ENCODE data around the gene SLC39A1. TPM values are rescaled to one million over a fixed set of nuclear protein-coding genes. Genes with fewer than 3 reads are reported as not detected.
"Not testable (repeated sequence)": the region's sequence is repeated elsewhere in the genome, so short reads cannot be mapped to it uniquely, and the experiment has no call there.

SLC39A1 gene
- total RNA-seq, 2 experiments from 2014 or later, result 35.7 to 36.5 TPM

GRCh38 chr1:153987621-153988020 lies 24.3 kb upstream of the SLC39A1 start:
- no peak for ATAC-seq
- Mint-ChIP-seq H3K4me1 (ENCODE audit: low read depth) (peaks cover 49% of the 10 kb centered on the region), H3K4me3 (no peak overlapping the region), H3K36me3 (ENCODE audit: low read depth) (peaks cover 20% of the 10 kb centered on the region), H3K27ac (peak overlapping the region; percentile 88), H3K27me3 (ENCODE audit: low read depth) (no peaks in the 10 kb centered on the region), H3K9me3 (ENCODE audit: insufficient read depth) (no peaks in the 10 kb centered on the region)
- DNase-seq, result no peak
- ChIA-PET CTCF (interaction anchor here (0.7 to 5.7 kb wide), 35 partner anchors 11 to 453 kb away, joined by 3 to 109 read pairs (median 8); partner anchors contain the start of genes CHTOP, CREB3L4, CRTC2 and DENND4B), POLR2A (interaction anchor here (1.0 to 3.1 kb wide), 7 partner anchors 10 to 212 kb away, joined by 3 to 21 read pairs (median 8); partner anchors contain the start of genes CREB3L4 and JTB)

- ATAC-seq, result peak; percentile 12
- POLR2A ChIA-PET, result interaction anchor here (0.7 to 3.1 kb wide), 15 partner anchors 9 to 327 kb away, joined by 3 to 21 read pairs (median 4); partner anchors contain the start of genes CREB3L4 and JTB
- H3K27ac Mint-ChIP-seq, result peak within 1 kb of the TSS; percentile 88
These were observed 22.8 kb upstream of the SLC39A1 start, which contains the start of gene RAB13 for GRCh38 chr1:153985941-153986761. RAB13 (minus strand) TSS chr1:153986339; CDS start chr1:153986236, 103 bp downstream.

DNA sequence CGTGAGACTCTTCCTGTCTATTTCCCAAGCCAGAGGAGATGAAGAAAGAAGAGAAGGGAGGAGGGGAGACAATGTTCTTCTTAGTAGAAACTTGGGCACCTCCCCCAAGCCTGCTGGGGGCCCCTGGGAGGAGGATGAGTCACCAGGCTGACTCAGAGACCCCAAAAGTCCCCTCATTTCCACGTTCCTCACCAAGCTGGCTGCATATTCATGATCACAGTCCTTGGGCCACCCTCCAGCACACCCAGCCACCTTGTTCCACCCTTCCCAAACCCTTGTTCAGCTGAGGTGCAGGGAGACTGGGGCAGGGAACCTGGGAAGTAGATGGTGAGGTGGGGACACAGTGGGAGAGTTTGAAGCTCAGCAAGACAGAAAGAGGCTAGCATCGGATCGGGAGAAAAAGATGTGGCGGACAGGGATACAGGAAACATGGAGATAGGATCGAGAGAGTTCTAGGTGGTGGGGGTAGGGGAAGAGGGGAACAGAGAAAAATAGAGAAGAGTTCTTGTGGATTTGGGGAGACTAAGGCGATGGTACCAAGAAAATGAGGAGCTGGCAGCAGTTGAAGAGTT lies 22.1 kb upstream of the SLC39A1 start:
- ChIA-PET CTCF (interaction anchor here (1.5 to 5.7 kb wide), 19 partner anchors 9 to 413 kb away, joined by 3 to 109 read pairs (median 12); partner anchors contain the start of genes CREB3L4, CRTC2, DENND4B and GATAD2B), POLR2A (interaction anchor here (0.6 to 3.1 kb wide), 11 partner anchors 8 to 326 kb away, joined by 3 to 21 read pairs (median 4); partner anchors contain the start of genes CREB3L4, JTB and SLC39A1)
- H3K27me3 Mint-ChIP-seq (ENCODE audit: low read depth), result no peaks in the 10 kb centered on the region
- no peaks in the 10 kb centered on the region for H3K36me3 Mint-ChIP-seq (ENCODE audit: low read depth)
- DNase-seq (no peak), ATAC-seq (no peak)
- H3K4me1 Mint-ChIP-seq (ENCODE audit: low read depth), result peaks cover 35% of the 10 kb centered on the region
- peak overlapping the region; percentile 69 for H3K4me3 Mint-ChIP-seq
- peak overlapping the region; percentile 66 for H3K27ac Mint-ChIP-seq
- H3K9me3 Mint-ChIP-seq (ENCODE audit: insufficient read depth), result no peaks in the 10 kb centered on the region

More at GRCh38 chr1:153985941-153986761, 22.8 kb upstream of the SLC39A1 start, which contains the start of gene RAB13:
- peaks cover 7% of the 10 kb centered on the region for H3K36me3 Mint-ChIP-seq (ENCODE audit: low read depth)
- H3K27me3 Mint-ChIP-seq (ENCODE audit: low read depth), result no peaks in the 10 kb centered on the region
- peaks cover 36% of the 10 kb centered on the region for H3K4me1 Mint-ChIP-seq (ENCODE audit: low read depth)
- CTCF ChIA-PET, result interaction anchor here (0.7 to 5.7 kb wide), 44 partner anchors 9 to 452 kb away, joined by 3 to 109 read pairs (median 6); partner anchors contain the start of genes CHTOP, CREB3L4, CRTC2 and DENND4B
- no peak for DNase-seq
- no peaks in the 10 kb centered on the region for H3K9me3 Mint-ChIP-seq (ENCODE audit: insufficient read depth)
- H3K4me3 Mint-ChIP-seq, result peak within 1 kb of the TSS; percentile 74

GRCh38 chr1:153984123-153984894 lies 21.0 kb upstream of the SLC39A1 start:
- no peak overlapping the region for H3K27ac Mint-ChIP-seq
- POLR2A ChIA-PET, result interaction anchor here (0.7 to 2.9 kb wide), 4 partner anchors 17 to 194 kb away, joined by 3 to 21 read pairs (median 6); partner anchors contain the start of gene CREB3L4

GRCh38 chr1:153981735-153982134 lies 18.4 kb upstream of the SLC39A1 start:
- POLR2A ChIA-PET, result interaction anchor here (0.8 kb wide), 1 partner anchor 14 kb away, joined by 4 read pairs; the partner anchor contains the start of gene CREB3L4
- H3K4me3 Mint-ChIP-seq, result not testable (repeated sequence)

More at GRCh38 chr1:153984123-153984894, 21.0 kb upstream of the SLC39A1 start:
- H3K27me3 Mint-ChIP-seq (ENCODE audit: low read depth), result no peaks in the 10 kb centered on the region
- H3K4me3 Mint-ChIP-seq, result no peak overlapping the region
- H3K4me1 Mint-ChIP-seq (ENCODE audit: low read depth), result peaks cover 32% of the 10 kb centered on the region
- DNase-seq (no peak), ATAC-seq (no peak)
- no peaks in the 10 kb centered on the region for H3K36me3 Mint-ChIP-seq (ENCODE audit: low read depth)
- no peaks in the 10 kb centered on the region for H3K9me3 Mint-ChIP-seq (ENCODE audit: insufficient read depth)
- CTCF ChIA-PET, result interaction anchor here (2.9 to 5.7 kb wide), 3 partner anchors 19 to 187 kb away, joined by 32 to 109 read pairs (median 50); partner anchors contain the start of genes CREB3L4 and SLC39A1

GRCh38 chr1:153979091-153979490 lies 15.8 kb upstream of the SLC39A1 start:
- Mint-ChIP-seq H3K4me1 (ENCODE audit: low read depth) (peaks cover 38% of the 10 kb centered on the region), H3K36me3 (ENCODE audit: low read depth) (peaks cover 28% of the 10 kb centered on the region)
- POLR2A ChIA-PET, result interaction anchor here (1.0 to 5.0 kb wide), 5 partner anchors 12 to 34 kb away, joined by 3 to 62 read pairs (median 26); partner anchors contain the start of genes CREB3L4, DENND4B and RPS27
- not testable (repeated sequence) for H3K27me3 Mint-ChIP-seq (ENCODE audit: low read depth); H3K4me3 Mint-ChIP-seq; DNase-seq; H3K9me3 Mint-ChIP-seq (ENCODE audit: insufficient read depth); ATAC-seq; H3K27ac Mint-ChIP-seq
- CTCF ChIA-PET, result interaction anchor here (1.0 to 5.6 kb wide), 5 partner anchors 7 to 302 kb away, joined by 3 to 74 read pairs (median 10); partner anchors contain the start of genes CREB3L4, CRTC2 and RAB13

More at GRCh38 chr1:153981735-153982134, 18.4 kb upstream of the SLC39A1 start:
- H3K27ac Mint-ChIP-seq; H3K9me3 Mint-ChIP-seq (ENCODE audit: insufficient read depth); DNase-seq; ATAC-seq; H3K36me3 Mint-ChIP-seq (ENCODE audit: low read depth); H3K27me3 Mint-ChIP-seq (ENCODE audit: low read depth): not testable (repeated sequence)
- H3K4me1 Mint-ChIP-seq (ENCODE audit: low read depth), result peaks cover 38% of the 10 kb centered on the region
- CTCF ChIA-PET, result interaction anchor here (0.6 to 1.2 kb wide), 2 partner anchors 10 to 26 kb away, joined by 3 to 5 read pairs; no protein-coding TSS in a partner anchor

GRCh38 chr1:153978274-153978909 lies 15.1 kb upstream of the SLC39A1 start:
- H3K27ac Mint-ChIP-seq, result peak overlapping the region; percentile 89
- ChIA-PET POLR2A (interaction anchor here (0.9 to 5.0 kb wide), 12 partner anchors 8 to 183 kb away, joined by 3 to 62 read pairs (median 5); partner anchors contain the start of genes CREB3L4, CRTC2, DENND4B and GATAD2B), CTCF (interaction anchor here (0.8 to 5.6 kb wide), 10 partner anchors 8 to 301 kb away, joined by 3 to 74 read pairs (median 8); partner anchors contain the start of genes CREB3L4, CRTC2, DENND4B and RAB13)
- peaks cover 40% of the 10 kb centered on the region for H3K4me1 Mint-ChIP-seq (ENCODE audit: low read depth)
- H3K36me3 Mint-ChIP-seq (ENCODE audit: low read depth), result peaks cover 35% of the 10 kb centered on the region
- DNase-seq (no peak), ATAC-seq (no peak)
- no peaks in the 10 kb centered on the region for H3K27me3 Mint-ChIP-seq (ENCODE audit: low read depth)
- H3K9me3 Mint-ChIP-seq (ENCODE audit: insufficient read depth), result no peaks in the 10 kb centered on the region
- H3K4me3 Mint-ChIP-seq, result peak overlapping the region; percentile 97

- H3K4me3 Mint-ChIP-seq, result peak within 1 kb of the TSS; percentile 97
- no peaks in the 10 kb centered on the region for H3K9me3 Mint-ChIP-seq (ENCODE audit: insufficient read depth)
- H3K36me3 Mint-ChIP-seq (ENCODE audit: low read depth), result peaks cover 44% of the 10 kb centered on the region
- ATAC-seq, result peak; percentile 96
- H3K27me3 Mint-ChIP-seq (ENCODE audit: low read depth), result no peaks in the 10 kb centered on the region
- H3K27ac Mint-ChIP-seq, result peak within 1 kb of the TSS; percentile 93
- ChIA-PET CTCF (interaction anchor here (0.8 to 5.6 kb wide), 11 partner anchors 9 to 357 kb away, joined by 3 to 74 read pairs (median 5); partner anchors contain the start of genes CREB3L4, CRTC2, DENND4B and RAB13), POLR2A (interaction anchor here (0.6 to 5.0 kb wide), 18 partner anchors 9 to 1632 kb away, joined by 3 to 62 read pairs (median 3); partner anchors contain the start of genes CREB3L4, CRTC2, DENND4B and GATAD2B)
- DNase-seq, result peak; percentile 91
- peaks cover 48% of the 10 kb centered on the region for H3K4me1 Mint-ChIP-seq (ENCODE audit: low read depth)
These were observed 14.2 kb upstream of the SLC39A1 start, which contains the start of gene JTB for GRCh38 chr1:153977250-153978240. JTB (minus strand) TSS chr1:153977674; CDS start chr1:153977252, 422 bp downstream.

GRCh38 chr1:153976819-153977249 lies 13.5 kb upstream of the SLC39A1 start:
- Mint-ChIP-seq H3K4me1 (ENCODE audit: low read depth) (peaks cover 55% of the 10 kb centered on the region), H3K27me3 (ENCODE audit: low read depth) (no peaks in the 10 kb centered on the region), H3K27ac (peak overlapping the region; percentile 93), H3K9me3 (ENCODE audit: insufficient read depth) (no peaks in the 10 kb centered on the region), H3K36me3 (ENCODE audit: low read depth) (peaks cover 50% of the 10 kb centered on the region), H3K4me3 (peak overlapping the region; percentile 97)
- ChIA-PET CTCF (interaction anchor here (1.0 to 5.6 kb wide), 8 partner anchors 10 to 358 kb away, joined by 3 to 74 read pairs (median 11); partner anchors contain the start of genes CREB3L4, CRTC2, DENND4B and RAB13), POLR2A (interaction anchor here (0.9 to 5.0 kb wide), 14 partner anchors 10 to 305 kb away, joined by 3 to 62 read pairs (median 6); partner anchors contain the start of genes CREB3L4, CRTC2, DENND4B and RAB13)
- no peak for DNase-seq
- no peak for ATAC-seq

Data from activated CD8-positive, alpha-beta T cell treated with anti-CD3 and anti-CD28 coated beads, Interleukin-2, amount 10 ng/mL, durations not matched to agents 7 days and 5 days (primary cell).